ENCODE data around the gene CAPN10.

CAPN10 gene

GRCh38 chr2:240564561-240565332 lies 21.8 kb upstream of the CAPN10 start:
- DNase-seq, result no peak

- DNase-seq, result peak; percentile 91
Measured at GRCh38 chr2:240565333-240566202, 21.0 kb upstream of the CAPN10 start.

- peak; percentile 51 for DNase-seq
Measured at GRCh38 chr2:240566203-240567136, 20.1 kb upstream of the CAPN10 start.

GRCh38 chr2:240567137-240567871 lies 19.2 kb upstream of the CAPN10 start:
- DNase-seq, result no peak

GRCh38 chr2:240567872-240568677 lies 18.5 kb upstream of the CAPN10 start, which contains the start of gene RNPEPL1:
Gene RNPEPL1, plus strand, starts transcription at chr2:240568484. Its CDS starts 103 bp downstream, at chr2:240568587.
- DNase-seq, result no peak

GRCh38 chr2:240568678-240569522 lies 17.6 kb upstream of the CAPN10 start:
- no peak for DNase-seq

- no peak for DNase-seq
Measured at GRCh38 chr2:240569523-240569997, 17.0 kb upstream of the CAPN10 start.

GRCh38 chr2:240569998-240570530 lies 16.5 kb upstream of the CAPN10 start:
- no peak for DNase-seq

GRCh38 chr2:240570531-240571313 lies 15.8 kb upstream of the CAPN10 start:
- no peak for DNase-seq

GRCh38 chr2:240571314-240571973 lies 15.1 kb upstream of the CAPN10 start:
- no peak for DNase-seq

GRCh38 chr2:240572141-240573031 lies 14.1 kb upstream of the CAPN10 start:
- DNase-seq, result no peak

GRCh38 chr2:240573071-240573515 lies 13.4 kb upstream of the CAPN10 start:
- no peak for DNase-seq

- DNase-seq, result no peak
Measured at GRCh38 chr2:240573516-240574385, 12.8 kb upstream of the CAPN10 start.

- no peak for DNase-seq
Measured at GRCh38 chr2:240574386-240575100, 12.0 kb upstream of the CAPN10 start.

All from SIG-M5 (cell line).